IPS DF 4.7 (cell line): ENCODE results near the gene MYPOP.
"Not testable (repeated sequence)": the region's sequence is repeated elsewhere in the genome, so short reads cannot be mapped to it uniquely, and the experiment has no call there.

Experiments used
- DNase-seq: peaks from one replicate; pipeline ENCODE4 v3.0.0-alpha.2; 2013; ENCODE audit warnings: low spot score; ENCODE audit errors: extremely low read depth

MYPOP gene

GRCh38 chr19:45908956-45909355, 6.5 kb upstream of the MYPOP start:
- no peak for DNase-seq

- no peak for DNase-seq
Observed at GRCh38 chr19:45906221-45906620, 3.8 kb upstream of the MYPOP start.

GRCh38 chr19:45905011-45905410, 2.6 kb upstream of the MYPOP start:
- DNase-seq = no peak

- no peak for DNase-seq
Observed at GRCh38 chr19:45902651-45903625, 525 bp upstream of the MYPOP start.

- no peak for DNase-seq
Observed at GRCh38 chr19:45901432-45901911, 941 bp downstream of the MYPOP start.

- no peak for DNase-seq
Observed at GRCh38 chr19:45900738-45901431, 1.5 kb downstream of the MYPOP start.

GRCh38 chr19:45899919-45900589, 2.4 kb downstream of the MYPOP start:
- no peak for DNase-seq

- no peak for DNase-seq
Observed at GRCh38 chr19:45899253-45899652, 3.2 kb downstream of the MYPOP start.

- no peak for DNase-seq
Observed at GRCh38 chr19:45897261-45897812, 5.1 kb downstream of the MYPOP start.

- not testable (repeated sequence) for DNase-seq
Observed at GRCh38 chr19:45895983-45896599, 6.3 kb downstream of the MYPOP start.

GRCh38 chr19:45895519-45895972, 6.9 kb downstream of the MYPOP start:
- no peak for DNase-seq

GRCh38 chr19:45890877-45891276, 11.5 kb downstream of the MYPOP start:
- DNase-seq = no peak

- DNase-seq = no peak
Observed at GRCh38 chr19:45889210-45889885, 13.1 kb downstream of the MYPOP start.

GRCh38 chr19:45887200-45887710, 15.2 kb downstream of the MYPOP start:
- no peak for DNase-seq

- no peak for DNase-seq
Observed at GRCh38 chr19:45886427-45887199, 15.8 kb downstream of the MYPOP start.

GRCh38 chr19:45885556-45886426, 16.6 kb downstream of the MYPOP start, which contains the start of gene IRF2BP1:
Gene IRF2BP1 (minus strand): TSS chr19:45886141. CDS start chr19:45885774, 367 bp downstream.
- no peak for DNase-seq

GRCh38 chr19:45884682-45885555, 17.5 kb downstream of the MYPOP start:
- no peak for DNase-seq
